Retinal pigment epithelial cell (primary cell): Measurements from ENCODE around the gene PDP2.
A peak's percentile ranks its signal among the peaks of the same experiment; 100 is the strongest.

Source experiments
- DNase-seq: peaks from one replicate; pipeline ENCODE4 v3.0.0-alpha.2; 2010; ENCODE audit warnings: low read depth
- H3K4me3 ChIP-seq: 2 replicates; pipeline ENCODE4 v1.5.1; 2011; ENCODE audit warnings: mild to moderate bottlenecking, low read length, control low read depth, moderate library complexity
- CTCF ChIP-seq: conservative IDR thresholded peaks from 2 replicates; pipeline ENCODE4 v1.5.1; 2011; ENCODE audit warnings: low read depth, low read length, control low read depth, inconsistent platforms

The PDP2 gene

DNA sequence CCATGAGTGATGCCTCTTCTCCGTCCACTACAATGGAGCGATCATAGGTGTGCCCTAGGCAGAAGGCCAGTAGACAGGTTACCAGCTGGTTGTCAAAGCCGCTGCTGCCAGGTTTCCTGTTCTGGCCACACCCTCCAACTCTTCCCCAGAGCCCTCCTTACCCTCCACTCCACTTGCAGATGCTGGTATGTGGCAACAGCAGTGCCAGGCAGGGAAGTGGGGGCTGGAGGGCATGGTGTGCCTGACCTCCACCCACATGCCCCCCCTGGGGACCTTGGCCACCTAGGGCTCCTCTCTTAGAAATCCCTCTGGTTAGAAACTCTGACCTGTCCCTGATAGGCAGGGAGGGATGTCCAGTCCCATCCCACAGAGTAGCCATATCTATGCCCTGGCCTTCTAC, 43.6 kb downstream of the PDP2 start:
- peak overlapping the region; percentile 52 for H3K4me3 ChIP-seq
- DNase-seq, result no peak
- no peak for TF ChIP-seq CTCF

GRCh38 chr16:66924527-66925321, 44.4 kb downstream of the PDP2 start:
- no peak for DNase-seq
- TF ChIP-seq CTCF, result peak; percentile 38

DNA sequence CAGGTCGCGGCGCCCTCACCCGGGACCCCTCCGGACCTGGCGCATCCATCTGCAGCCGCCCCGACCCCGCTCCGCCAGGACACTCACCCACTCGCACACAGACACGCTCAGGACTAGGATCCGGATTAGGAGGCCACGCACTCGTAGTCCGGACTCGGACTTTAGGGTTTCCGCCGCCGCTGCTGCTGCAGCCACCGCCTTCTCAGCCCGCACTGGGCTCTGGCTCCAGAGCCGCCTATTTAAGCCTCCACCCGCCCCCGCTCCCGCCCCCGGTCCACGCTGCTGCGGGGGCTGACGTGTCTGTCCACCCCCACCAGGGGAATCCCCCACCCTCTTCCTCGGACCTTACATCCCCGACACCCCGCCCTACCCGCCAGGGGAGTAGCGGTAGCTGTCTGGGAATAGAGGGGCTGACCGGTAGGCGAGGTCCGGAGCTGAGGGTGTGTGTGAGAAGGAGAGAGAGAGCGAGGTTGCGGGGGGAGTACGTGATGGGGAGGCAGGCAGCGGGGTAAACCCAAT, 45.1 kb downstream of the PDP2 start, which contains the start of gene RRAD:
Gene RRAD (minus strand): TSS at position 214 of the 519 bp plus-strand sequence. CDS start 356 bp downstream, outside the sequence.
- no peak for TF ChIP-seq CTCF
- H3K4me3 ChIP-seq, result peak within 1 kb of the TSS; percentile 52
- DNase-seq, result no peak

More at GRCh38 chr16:66924527-66925321, 44.4 kb downstream of the PDP2 start:
- H3K4me3 ChIP-seq, result peak overlapping the region; percentile 52

- DNase-seq, result no peak
- TF ChIP-seq CTCF, result no peak
- no peak overlapping the region for H3K4me3 ChIP-seq
Observed at GRCh38 chr16:66926171-66926947, 46.0 kb downstream of the PDP2 start.

DNA sequence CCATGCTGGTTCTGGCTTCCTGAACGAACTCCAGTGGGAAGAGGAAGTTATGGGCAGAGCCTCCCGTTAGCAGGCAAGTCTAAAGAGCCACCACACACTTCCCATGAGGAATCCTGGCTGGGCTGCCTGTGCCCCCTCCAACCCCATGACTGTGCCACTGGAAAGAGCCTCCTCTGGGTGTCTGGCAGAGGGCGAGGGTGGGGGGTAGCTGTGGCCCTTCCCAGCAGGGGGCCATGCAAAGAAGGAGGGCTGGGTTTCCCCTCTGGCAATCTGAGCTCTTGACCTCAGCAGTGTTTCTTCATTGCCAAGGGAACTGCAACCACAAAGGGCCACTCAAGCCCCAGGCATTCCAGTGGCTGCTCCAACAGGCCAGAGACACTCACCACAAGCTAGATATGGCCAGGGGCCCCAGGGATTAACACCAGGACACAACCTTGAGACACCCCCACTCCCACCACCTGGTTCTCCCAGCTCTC, 46.7 kb downstream of the PDP2 start:
- no peak for DNase-seq
- no peak overlapping the region for H3K4me3 ChIP-seq
- no peak for TF ChIP-seq CTCF

DNA sequence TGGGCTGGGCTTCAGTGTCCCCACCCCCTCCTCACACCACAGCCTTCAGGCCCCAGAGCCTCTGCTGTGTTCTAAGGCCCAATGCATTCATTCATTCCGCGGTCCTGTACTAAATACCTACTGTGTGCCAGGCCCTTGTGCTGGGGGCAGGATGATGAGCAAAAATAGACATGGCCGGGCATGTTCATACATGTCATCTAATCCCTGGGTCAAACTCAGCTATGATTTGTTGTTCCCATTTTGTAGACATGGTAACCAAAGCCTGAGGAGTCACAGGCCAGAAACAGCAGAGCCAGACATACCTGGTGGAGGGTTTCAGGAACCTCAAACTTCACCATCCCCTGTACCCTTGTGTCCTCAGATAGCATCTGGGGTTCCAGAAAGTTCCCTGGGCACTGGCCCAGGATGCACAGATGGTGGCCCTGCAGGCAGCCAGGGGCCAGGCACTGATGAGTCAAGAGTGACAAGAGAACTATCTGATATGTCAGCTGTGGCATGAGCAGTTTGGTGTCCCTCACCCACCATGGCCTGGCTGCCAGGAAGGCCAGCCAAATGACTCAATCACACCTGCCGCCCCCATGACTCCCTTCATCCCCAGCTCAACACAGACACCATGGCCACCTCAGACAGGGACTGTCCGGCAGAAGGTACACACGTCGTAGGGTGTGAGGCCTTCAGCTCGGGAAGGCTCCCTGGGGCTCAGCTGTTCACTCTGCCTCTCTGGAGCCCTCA, 47.8 kb downstream of the PDP2 start:
- no peak overlapping the region for H3K4me3 ChIP-seq
- DNase-seq, result no peak
- no peak for TF ChIP-seq CTCF
